GM23248 (cell line): ENCODE data around the gene NOL8. TPM values are rescaled to one million over a fixed set of nuclear protein-coding genes. Genes with fewer than 3 reads are reported as not detected.

ENCODE experiments used
- DNase-seq: peaks from one replicate; pipeline ENCODE4 v3.0.0-alpha.2; 2015
- H2AFZ ChIP-seq: fragments of 200-600 bp; sonication (generic); 2 replicates; pipeline ENCODE4 v1.6.1; 2016; ENCODE audit warnings: antibody characterized with exemption
- H3F3A ChIP-seq: fragments of 200-600 bp; sonication (generic); 2 replicates; pipeline ENCODE4 v1.6.1; 2016; ENCODE audit warnings: mild to moderate bottlenecking, antibody characterized with exemption, mixed run types; ENCODE audit not compliant: insufficient read depth
- H3K27ac ChIP-seq: fragments of 200-600 bp; sonication (generic); 2 replicates; pipeline ENCODE4 v1.5.1; 2016; ENCODE audit warnings: mild to moderate bottlenecking
- H3K27me3 ChIP-seq: fragments of 200-600 bp; sonication (generic); replicated peaks from 2 replicates; pipeline ENCODE4 v1.6.1; 2016; ENCODE audit warnings: mild to moderate bottlenecking; ENCODE audit not compliant: insufficient read depth
- H3K36me3 ChIP-seq: fragments of 200-600 bp; sonication (generic); 2 replicates; pipeline ENCODE4 v1.6.1; 2016; ENCODE audit warnings: low read depth, mild to moderate bottlenecking
- H3K4me1 ChIP-seq: fragments of 200-600 bp; sonication (generic); 2 replicates; pipeline ENCODE4 v1.6.1; 2016; ENCODE audit warnings: mild to moderate bottlenecking; ENCODE audit not compliant: insufficient read depth
- H3K4me2 ChIP-seq: fragments of 200-600 bp; sonication (generic); one replicate; pipeline ENCODE4 v1.6.1; 2016; ENCODE audit warnings: mild to moderate bottlenecking; ENCODE audit not compliant: unreplicated experiment
- H3K4me3 ChIP-seq: fragments of 200-600 bp; sonication (generic); 2 replicates; pipeline ENCODE4 v1.5.1; 2016; ENCODE audit warnings: mild to moderate bottlenecking
- H3K79me2 ChIP-seq: fragments of 200-600 bp; sonication (generic); 2 replicates; pipeline ENCODE4 v1.6.1; 2016; ENCODE audit warnings: mild to moderate bottlenecking; ENCODE audit not compliant: insufficient read depth
- H3K9ac ChIP-seq: fragments of 200-600 bp; sonication (generic); 2 replicates; pipeline ENCODE4 v1.6.1; 2016; ENCODE audit warnings: mild to moderate bottlenecking
- H3K9me2 ChIP-seq: fragments of 200-600 bp; sonication (generic); 2 replicates; pipeline ENCODE4 v1.6.1; 2016; ENCODE audit warnings: mixed run types, mild to moderate bottlenecking, moderate library complexity; ENCODE audit not compliant: insufficient read depth
- H3K9me3 ChIP-seq: fragments of 200-600 bp; sonication (generic); one replicate; pipeline ENCODE4 v1.6.1; 2017; ENCODE audit warnings: low read depth
- H4K20me1 ChIP-seq: fragments of 200-600 bp; sonication (generic); 2 replicates; pipeline ENCODE4 v1.6.0; 2016; ENCODE audit not compliant: insufficient read depth
- EZH2 ChIP-seq: fragments of 200-600 bp; sonication (generic); IDR thresholded peaks from 2 replicates; pipeline ENCODE4 v1.6.1; 2018; ENCODE audit warnings: antibody characterized with exemption, mild to moderate bottlenecking; ENCODE audit not compliant: insufficient read depth, poor library complexity, severe bottlenecking
- EZH2phosphoT487 ChIP-seq: fragments of 200-600 bp; sonication (generic); IDR thresholded peaks from 2 replicates; pipeline ENCODE4 v1.6.1; 2018; ENCODE audit warnings: antibody characterized with exemption, moderate library complexity, mild to moderate bottlenecking, low read depth; ENCODE audit not compliant: insufficient read depth
- WGBS, 2 experiments: methylation state at CpG; one replicate each; pipeline ENCODE4 v1.1.6; 2015 to 2017; ENCODE audit warnings: low lambda C conversion rate in 2 of 2, low coverage in 1 of 2; ENCODE audit errors: missing lambda C conversion rate in 2 of 2; 5-methylcytosine and 5-hydroxymethylcytosine counted together
- in situ Hi-C: fragments of 300-500 bp; cut with MboI; formaldehyde crosslinking; loops from 2 replicates; pipeline ENCODE4 v1.15.0; 2020
- polyA plus RNA-seq: library from polyadenylated mRNA; unstranded; fragments of >200 nt; fragmentation: Nextera tagmentation; extraction: Ambion mirVana; gene quantifications from 2 replicates; pipeline ENCODE4 v1.2.1, GENCODE V29; 2016
- total RNA-seq: library from RNA; depleted of rRNA; stranded (reverse); fragments of >200 nt; shearing (Covaris generic); gene quantifications from 2 replicates; pipeline ENCODE4 v1.2.3, GENCODE V29; 2014

Gene NOL8
- total and polyA plus RNA-seq, 2 experiments from 2014 or later = 10.4 to 30.3 TPM

GRCh38 chr9:92263131-92263530, 62.0 kb downstream of the NOL8 start:
- Histone ChIP-seq H3K4me2 (no peak overlapping the region), H3K36me3 (peaks cover 100% of the 10 kb centered on the region), H3K9ac (no peak overlapping the region), H3K27ac (no peak overlapping the region), H3K9me2 (no peaks in the 10 kb centered on the region), H3K4me1 (peaks cover 9% of the 10 kb centered on the region), H3K79me2 (peaks cover 59% of the 10 kb centered on the region), H2AFZ (no peak overlapping the region), H3K27me3 (no peaks in the 10 kb centered on the region), H4K20me1 (no peaks in the 10 kb centered on the region), H3F3A (peaks cover 34% of the 10 kb centered on the region), H3K4me3 (no peak overlapping the region), H3K9me3 (no peaks in the 10 kb centered on the region)
- in situ Hi-C loops = no loop called here
- no peak for DNase-seq
- WGBS, 2 experiments = 77 to 91% methylated on average over 1 of the region's 1 CpG
- TF ChIP-seq EZH2phosphoT487 (no peak), EZH2 (no peak)

- no peak overlapping the region for H3K4me2 ChIP-seq
- no peak overlapping the region for H3K27ac ChIP-seq
- no peak overlapping the region for H2AFZ ChIP-seq
- H3K27me3 ChIP-seq = no peaks in the 10 kb centered on the region
- no peaks in the 10 kb centered on the region for H4K20me1 ChIP-seq
- H3K4me1 ChIP-seq = no peaks in the 10 kb centered on the region
- no peak overlapping the region for H3K4me3 ChIP-seq
- peaks cover 21% of the 10 kb centered on the region for H3K79me2 ChIP-seq
- H3K36me3 ChIP-seq = peaks cover 97% of the 10 kb centered on the region
- no peak for DNase-seq
- no peaks in the 10 kb centered on the region for H3K9me3 ChIP-seq
- H3F3A ChIP-seq = peaks cover 21% of the 10 kb centered on the region; the same call in 1 of the 2 replicates
- WGBS, 2 experiments = 100% methylated on average over 2 of the region's 2 CpGs
- in situ Hi-C loops = no loop called here
- TF ChIP-seq EZH2 (no peak), EZH2phosphoT487 (no peak)
- no peak overlapping the region for H3K9ac ChIP-seq
- no peaks in the 10 kb centered on the region for H3K9me2 ChIP-seq
Observed at GRCh38 chr9:92257327-92257726, 67.8 kb downstream of the NOL8 start.

- in situ Hi-C loops = no loop called here
- Histone ChIP-seq H3K9ac (no peak overlapping the region), H3K4me1 (no peaks in the 10 kb centered on the region), H3K36me3 (peaks cover 95% of the 10 kb centered on the region), H3K4me3 (no peak overlapping the region), H3K4me2 (no peak overlapping the region), H3K27me3 (no peaks in the 10 kb centered on the region), H3F3A (peaks cover 40% of the 10 kb centered on the region), H3K79me2 (peaks cover 6% of the 10 kb centered on the region; the same call in 1 of the 2 replicates), H3K27ac (no peak overlapping the region), H2AFZ (no peak overlapping the region), H3K9me2 (no peaks in the 10 kb centered on the region), H3K9me3 (no peaks in the 10 kb centered on the region), H4K20me1 (no peaks in the 10 kb centered on the region)
- no peak for TF ChIP-seq EZH2
- TF ChIP-seq EZH2phosphoT487 = no peak
- no peak for DNase-seq
- 85 to 89% methylated on average over 19 of the region's 19 CpGs for WGBS, 2 experiments
Observed at GRCh38 chr9:92254381-92255337, 70.5 kb downstream of the NOL8 start.

GRCh38 chr9:92253656-92254055, 71.5 kb downstream of the NOL8 start:
- Histone ChIP-seq H3K4me2 (no peak overlapping the region), H2AFZ (no peak overlapping the region), H4K20me1 (no peaks in the 10 kb centered on the region), H3K36me3 (peaks cover 95% of the 10 kb centered on the region), H3K27ac (no peak overlapping the region), H3K4me3 (no peak overlapping the region), H3F3A (peaks cover 50% of the 10 kb centered on the region), H3K9ac (no peak overlapping the region), H3K4me1 (no peaks in the 10 kb centered on the region), H3K9me2 (no peaks in the 10 kb centered on the region), H3K9me3 (no peaks in the 10 kb centered on the region), H3K27me3 (no peaks in the 10 kb centered on the region), H3K79me2 (no peaks in the 10 kb centered on the region)
- no peak for TF ChIP-seq EZH2
- TF ChIP-seq EZH2phosphoT487 = no peak
- DNase-seq = no peak
- WGBS, 2 experiments = 78 to 79% methylated on average over 4 of the region's 4 CpGs
- in situ Hi-C loops = no loop called here
